ENCODE results near the gene PADI6.
"Not testable (repeated sequence)": the region's sequence is repeated elsewhere in the genome, so short reads cannot be mapped to it uniquely, and the experiment has no call there.

The PADI6 gene

GRCh38 chr1:17404034-17404684 is 32.2 kb downstream of the PADI6 start:
- DNase-seq (ENCODE audit: low read depth in 2 of 2): no peak

GRCh38 chr1:17404820-17405219 is 32.8 kb downstream of the PADI6 start:
- no peak for DNase-seq (ENCODE audit: low read depth in 2 of 2)

GRCh38 chr1:17405898-17406759 is 34.1 kb downstream of the PADI6 start:
- peak; percentile 26 to 33 for DNase-seq (ENCODE audit: low read depth in 2 of 2)

- DNase-seq (ENCODE audit: low read depth in 2 of 2): not testable (repeated sequence)
Observed at GRCh38 chr1:17406760-17407475, 34.9 kb downstream of the PADI6 start.

- not testable (repeated sequence) for DNase-seq (ENCODE audit: low read depth in 2 of 2)
Observed at GRCh38 chr1:17407786-17408514, 36.0 kb downstream of the PADI6 start.

- no peak for DNase-seq (ENCODE audit: low read depth in 2 of 2)
Observed at GRCh38 chr1:17409391-17409811, 37.4 kb downstream of the PADI6 start.

- no peak for DNase-seq (ENCODE audit: low read depth in 2 of 2)
Observed at GRCh38 chr1:17412093-17412870, 40.3 kb downstream of the PADI6 start.

- DNase-seq (ENCODE audit: low read depth in 2 of 2): no peak
Observed at GRCh38 chr1:17414022-17414421, 42.0 kb downstream of the PADI6 start.

GRCh38 chr1:17416389-17416788 is 44.4 kb downstream of the PADI6 start:
- no peak for DNase-seq (ENCODE audit: low read depth in 2 of 2)

- DNase-seq (ENCODE audit: low read depth in 2 of 2): peak; percentile 32 to 56
Observed at GRCh38 chr1:17419626-17420328, 47.8 kb downstream of the PADI6 start.

GRCh38 chr1:17420391-17420918 is 48.5 kb downstream of the PADI6 start:
- DNase-seq (ENCODE audit: low read depth in 2 of 2): no peak

- DNase-seq (ENCODE audit: low read depth in 2 of 2): no peak
Observed at GRCh38 chr1:17422461-17422860, 50.5 kb downstream of the PADI6 start.

- DNase-seq (ENCODE audit: low read depth in 2 of 2): no peak
Observed at GRCh38 chr1:17423781-17424245, 51.8 kb downstream of the PADI6 start.

GRCh38 chr1:17425806-17426600 is 54.0 kb downstream of the PADI6 start:
- DNase-seq (ENCODE audit: low read depth in 2 of 2): no peak

GRCh38 chr1:17427696-17428660 is 56.0 kb downstream of the PADI6 start:
- DNase-seq (ENCODE audit: low read depth in 2 of 2): no peak

- no peak for DNase-seq (ENCODE audit: low read depth in 2 of 2)
Observed at GRCh38 chr1:17429183-17429582, 57.2 kb downstream of the PADI6 start.

GRCh38 chr1:17432412-17432811 is 60.4 kb downstream of the PADI6 start:
- no peak for DNase-seq (ENCODE audit: low read depth in 2 of 2)

GRCh38 chr1:17433261-17433660 is 61.3 kb downstream of the PADI6 start:
- no peak for DNase-seq (ENCODE audit: low read depth in 2 of 2)
